ENCODE data around the gene FAHD2B. TPM values are rescaled to one million over a fixed set of nuclear protein-coding genes. Genes with fewer than 3 reads are reported as not detected.
"Not testable (repeated sequence)": the region's sequence is repeated elsewhere in the genome, so short reads cannot be mapped to it uniquely, and the experiment has no call there.

The FAHD2B gene
- total RNA-seq, 2 donors from 2014 or later = 1.3 to 12.7 TPM

DNA sequence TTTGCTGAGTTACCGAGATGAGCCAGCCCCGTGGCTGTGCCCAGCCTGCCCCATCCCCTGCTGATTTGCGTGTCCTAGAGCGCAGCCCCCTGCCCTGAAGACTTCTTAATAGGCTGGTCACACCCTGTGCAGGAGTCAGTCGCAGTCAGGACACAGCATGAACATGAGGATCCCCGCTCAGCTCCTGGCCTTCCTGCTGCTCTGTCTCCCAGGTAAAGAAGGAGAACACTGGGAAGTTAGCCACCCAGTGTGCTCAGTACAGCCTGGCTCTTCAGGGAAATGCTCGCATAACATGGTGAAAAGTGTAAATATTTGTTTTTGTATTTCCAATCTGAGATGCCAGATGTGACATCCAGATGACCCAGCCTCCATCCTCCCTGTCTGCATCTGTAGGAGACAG, 34.9 kb downstream of the FAHD2B start:
- H3K4me1 ChIP-seq; intact Hi-C loops (cut with DNase I); H3K4me3 ChIP-seq; H3K9me3 ChIP-seq; H3K27ac ChIP-seq; ATAC-seq; H3K36me3 ChIP-seq (replicated peaks in 1 of 2; ENCODE audit: insufficient read depth in 1 of 2, low read depth in 2 of 2); H3K27me3 ChIP-seq; DNase-seq: not testable (repeated sequence)
- 60 to 72% methylated on average over 4 of the region's 7 CpGs for WGBS, 2 donors

DNA sequence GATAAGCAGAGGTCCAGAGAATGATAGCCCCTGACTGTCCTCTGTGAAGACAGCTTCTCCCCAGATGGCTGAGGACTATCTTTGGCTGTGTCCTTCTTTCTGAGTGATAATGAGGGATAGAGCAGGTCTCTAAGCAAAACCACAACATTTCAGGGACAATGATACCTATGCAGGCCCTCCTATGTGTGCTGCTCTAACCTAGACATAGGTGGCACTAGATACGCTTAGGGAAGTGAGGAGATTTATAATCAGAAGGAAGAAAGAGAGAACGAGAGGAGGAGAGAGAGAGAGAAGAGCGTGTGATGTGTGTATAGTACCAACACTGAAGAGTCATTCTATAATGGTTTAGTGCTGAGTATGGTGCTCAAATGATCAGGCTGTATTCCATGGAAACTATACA, 38.5 kb downstream of the FAHD2B start:
- intact Hi-C loops (cut with DNase I); ATAC-seq; H3K27me3 ChIP-seq; H3K36me3 ChIP-seq (replicated peaks in 1 of 2; ENCODE audit: insufficient read depth in 1 of 2, low read depth in 2 of 2); H3K27ac ChIP-seq; H3K4me1 ChIP-seq; DNase-seq; H3K4me3 ChIP-seq; H3K9me3 ChIP-seq: not testable (repeated sequence)
- 79 to 80% methylated on average over 3 of the region's 3 CpGs for WGBS, 2 donors

DNA sequence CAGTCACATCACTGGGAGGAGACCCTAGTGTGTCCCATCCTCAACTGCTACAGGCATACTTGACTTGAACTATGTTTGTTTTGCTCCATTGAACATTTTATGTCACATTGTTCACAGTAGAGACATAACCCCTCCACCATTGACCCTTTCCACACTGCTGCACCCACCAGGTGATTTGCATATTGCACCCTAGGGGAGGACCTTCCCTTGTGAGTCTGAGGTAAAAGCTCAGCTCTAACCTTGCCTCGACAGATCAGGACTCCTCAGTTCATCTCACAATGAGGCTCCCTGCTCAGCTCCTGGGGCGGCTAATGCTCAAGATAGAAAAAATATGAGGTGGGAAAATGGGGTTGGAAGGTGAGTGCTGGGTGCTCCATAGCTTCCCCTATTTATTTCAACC, 44.6 kb downstream of the FAHD2B start:
- 46 to 67% methylated on average over 1 to 2 of the region's 2 CpGs for WGBS, 2 donors
- ATAC-seq = not testable (repeated sequence)

DNA sequence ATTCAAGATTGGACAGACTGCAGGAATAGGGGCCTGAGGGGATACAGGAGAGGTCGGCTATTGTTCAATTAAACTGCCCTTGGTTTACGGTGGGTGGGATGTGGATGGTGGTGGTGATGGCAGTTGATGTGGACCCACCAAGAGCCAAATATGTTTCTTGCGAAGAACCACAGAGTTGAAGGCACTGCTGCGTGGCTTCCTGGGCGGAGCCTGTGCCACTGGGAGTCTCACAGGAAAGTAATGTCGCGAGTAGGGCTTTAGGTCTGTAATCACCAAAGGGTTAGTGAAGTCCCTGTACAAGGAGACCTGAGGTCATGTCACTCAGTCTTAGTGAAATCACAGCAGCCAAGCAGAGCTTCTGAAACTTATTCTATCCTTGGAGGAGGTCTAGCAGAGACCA, 46.2 kb downstream of the FAHD2B start:
- 49 to 61% methylated on average over 4 to 7 of the region's 7 CpGs for WGBS, 2 donors
- not testable (repeated sequence) for H3K4me1 ChIP-seq, DNase-seq

More for the DNA sequence above, 44.6 kb downstream of the FAHD2B start:
- H3K27ac ChIP-seq; DNase-seq; H3K9me3 ChIP-seq; H3K4me3 ChIP-seq; H3K4me1 ChIP-seq; H3K27me3 ChIP-seq; H3K36me3 ChIP-seq (replicated peaks in 1 of 2; ENCODE audit: insufficient read depth in 1 of 2, low read depth in 2 of 2); intact Hi-C loops (cut with DNase I): not testable (repeated sequence)

GRCh38 chr2:97046676-97047075, 48.0 kb downstream of the FAHD2B start:
- WGBS, 2 donors = 44 to 68% methylated on average over 2 to 3 of the region's 3 CpGs
- ATAC-seq; H3K4me3 ChIP-seq; H3K9me3 ChIP-seq; intact Hi-C loops (cut with DNase I); H3K27me3 ChIP-seq; H3K36me3 ChIP-seq (replicated peaks in 1 of 2; ENCODE audit: insufficient read depth in 1 of 2, low read depth in 2 of 2); H3K4me1 ChIP-seq; DNase-seq; H3K27ac ChIP-seq: not testable (repeated sequence)

More for the DNA sequence above, 46.2 kb downstream of the FAHD2B start:
- ATAC-seq; intact Hi-C loops (cut with DNase I); H3K36me3 ChIP-seq (replicated peaks in 1 of 2; ENCODE audit: insufficient read depth in 1 of 2, low read depth in 2 of 2); H3K9me3 ChIP-seq; H3K27me3 ChIP-seq; H3K4me3 ChIP-seq; H3K27ac ChIP-seq: not testable (repeated sequence)

DNA sequence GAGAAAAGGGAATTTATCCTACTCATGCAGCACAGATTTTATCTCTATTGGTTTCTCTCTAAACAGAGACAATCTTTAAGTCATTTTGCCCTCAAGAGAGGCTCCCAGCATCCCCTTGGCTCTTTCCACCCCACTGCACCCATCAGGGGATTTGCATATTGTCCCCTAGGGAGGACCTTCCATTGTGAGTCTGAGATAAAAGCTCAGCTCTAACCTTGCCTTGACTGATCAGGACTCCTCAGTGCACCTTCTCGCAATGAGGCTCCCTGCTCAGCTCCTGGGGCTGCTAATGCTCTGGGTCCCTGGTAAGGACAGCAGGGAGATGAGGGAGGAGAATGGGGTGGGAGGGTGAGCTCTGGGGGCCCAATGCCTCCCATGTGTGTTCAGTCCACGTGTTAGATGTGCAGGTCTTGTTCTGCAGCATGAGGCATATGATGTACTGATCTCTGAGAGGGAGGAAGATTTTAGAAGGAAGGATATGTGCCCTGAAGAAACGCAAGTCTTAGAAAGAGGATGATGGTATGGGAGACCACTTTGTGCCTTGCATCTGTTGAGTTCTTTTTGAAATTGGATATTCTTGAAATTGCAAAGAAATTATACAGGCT, 48.7 kb downstream of the FAHD2B start:
- 58 to 65% methylated on average over 3 of the region's 3 CpGs for WGBS, 2 donors
- H3K27ac ChIP-seq; intact Hi-C loops (cut with DNase I); DNase-seq; H3K9me3 ChIP-seq; H3K4me1 ChIP-seq; H3K27me3 ChIP-seq; ATAC-seq; H3K4me3 ChIP-seq; H3K36me3 ChIP-seq (replicated peaks in 1 of 2; ENCODE audit: insufficient read depth in 1 of 2, low read depth in 2 of 2): not testable (repeated sequence)

Small RNA genes within 50 kb of the gene (small RNA-seq; reads per million reads assigned to genes)
- gene AC018892.1 (not detected), gene IGKV1OR2-3 (not detected), gene IGKV2OR2-2 (not detected), gene RN7SL313P (not detected)

Other genes with a start within 250 kb of the FAHD2B start
- gene ANKRD39, start 236.9 kb downstream of the FAHD2B start, total RNA-seq = 10 to 100 TPM in 1 of 2 donors, 1 to 10 TPM in 1; 2.3 to 14.3 TPM
- gene SEMA4C, start 224.8 kb downstream of the FAHD2B start, total RNA-seq = 10 to 100 TPM; 11.2 to 13.7 TPM
- not detected for gene FAM178B, start 108.3 kb downstream of the FAHD2B start, total RNA-seq
- 10 to 100 TPM; 35.0 to 55.7 TPM for gene ANKRD36, start 18.3 kb upstream of the FAHD2B start, total RNA-seq